A204.1 (cell line): ENCODE data around the gene LRP5.
"Not testable (repeated sequence)": the region's sequence is repeated elsewhere in the genome, so short reads cannot be mapped to it uniquely, and the experiment has no call there.

Experiments used
- FAIRE-seq: peaks from 2 replicates; lab custom pipeline; 2012; peaks lifted over from hg19 to GRCh38; lab: Jason Lieb, UNC

Gene LRP5

DNA sequence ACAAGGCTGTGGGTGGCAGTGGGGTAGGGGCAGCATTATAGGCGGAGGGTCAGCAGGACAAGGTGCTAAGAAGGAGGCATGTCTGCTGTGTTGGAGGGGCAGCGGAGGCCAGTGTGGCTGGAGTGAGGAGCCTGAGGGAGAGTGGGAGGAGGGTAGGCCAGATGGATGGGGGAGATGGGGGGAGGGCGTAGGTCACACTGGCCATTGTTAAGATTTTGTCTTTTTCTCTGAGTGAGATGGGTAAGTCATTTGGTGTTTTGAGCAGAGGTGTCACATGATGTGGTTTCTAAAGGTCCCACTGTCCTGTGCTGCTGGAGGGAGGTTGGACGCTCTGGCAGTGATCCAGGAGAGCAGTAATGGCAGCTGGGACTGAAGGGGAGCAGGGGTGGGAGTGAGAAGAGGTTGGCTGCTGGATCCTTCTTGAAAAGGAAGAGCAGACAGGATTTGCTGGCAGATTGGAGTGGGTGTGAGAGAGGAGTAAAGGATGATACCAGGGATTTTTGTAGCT lies 158.0 kb downstream of the LRP5 start:
- FAIRE-seq = no peak

DNA sequence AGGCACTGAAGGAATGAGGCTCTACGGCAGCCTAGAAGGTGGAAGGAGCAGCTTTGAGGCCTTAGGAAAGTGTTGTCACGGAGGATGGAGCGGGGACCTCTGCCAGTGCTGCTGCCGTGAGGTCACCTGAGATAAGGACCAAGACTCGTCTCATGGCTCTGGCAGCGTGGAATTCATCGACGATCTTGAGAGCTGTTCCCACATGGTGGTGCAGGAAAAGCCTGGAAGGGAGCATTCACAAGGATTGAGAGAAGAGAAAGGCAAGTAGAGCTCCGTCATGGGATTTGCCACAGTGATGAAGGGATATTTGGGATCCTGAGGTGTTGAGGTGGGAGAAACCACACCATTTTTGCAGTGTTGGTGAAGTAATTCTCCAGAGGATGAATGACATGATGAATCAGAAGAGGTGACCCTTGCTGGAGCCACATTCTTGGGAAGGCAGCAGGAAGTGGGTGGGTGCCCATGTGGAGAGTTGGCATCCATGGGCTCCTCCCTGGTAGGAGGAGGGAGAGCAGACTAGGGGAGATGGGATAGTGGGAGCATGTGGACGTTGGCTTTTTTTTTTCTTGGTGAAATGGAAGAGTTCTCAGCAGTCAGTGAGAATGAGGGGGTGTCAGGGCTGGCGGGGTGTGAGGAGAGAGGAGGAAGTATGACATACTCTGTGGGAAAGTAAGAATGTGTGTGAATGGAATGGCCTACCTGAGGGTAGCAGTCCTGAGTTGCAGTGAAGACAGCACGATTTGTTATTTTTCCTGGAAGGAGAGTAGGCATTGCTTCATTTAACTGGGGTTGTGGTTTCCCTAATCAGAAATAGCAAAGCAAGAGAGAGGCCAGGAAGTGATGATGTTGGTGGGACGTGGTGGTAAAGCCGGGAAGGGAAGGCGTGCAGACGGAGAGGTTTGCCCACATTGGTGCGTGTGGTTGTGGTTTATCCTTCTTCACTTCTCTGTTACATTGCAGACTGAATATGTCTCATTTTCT lies 159.3 kb downstream of the LRP5 start:
- FAIRE-seq = no peak

DNA sequence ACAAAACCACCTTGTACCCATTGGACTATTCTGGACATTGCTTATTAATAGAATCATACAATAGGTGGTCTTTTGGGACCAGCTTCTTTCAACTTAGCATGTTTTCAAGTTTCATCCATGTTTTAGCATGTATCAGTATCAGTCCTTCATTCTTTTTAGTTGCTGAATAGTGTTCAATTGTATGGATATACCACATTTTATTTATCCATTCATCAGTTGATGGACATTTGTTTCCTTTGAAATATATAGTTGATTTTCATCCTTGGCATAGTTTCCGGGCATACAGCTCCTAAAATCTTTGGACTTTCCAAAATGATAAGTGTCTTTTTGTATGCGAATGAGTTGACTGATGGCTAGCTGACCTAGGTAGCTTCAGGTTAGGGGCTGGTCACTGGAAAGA lies 160.4 kb downstream of the LRP5 start:
- FAIRE-seq = no peak

DNA sequence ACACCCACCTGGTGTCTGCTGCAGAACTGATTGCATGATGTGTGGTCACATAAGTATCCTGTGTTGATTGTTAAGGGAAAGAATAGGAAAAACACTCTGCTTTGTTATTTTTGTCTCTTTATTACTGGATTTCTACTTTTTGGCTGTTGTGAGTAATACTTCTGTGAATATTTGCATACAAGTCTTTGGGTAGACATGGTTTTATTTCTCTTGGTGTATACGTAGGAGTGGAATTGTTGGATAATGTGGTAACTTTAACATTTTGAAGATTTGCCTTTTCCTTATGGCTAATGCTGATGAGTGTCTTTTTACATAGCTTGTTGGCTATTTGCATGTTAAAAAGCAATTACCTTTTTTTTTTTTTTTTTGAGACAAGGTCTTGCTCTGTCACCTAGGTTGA lies 161.3 kb downstream of the LRP5 start:
- FAIRE-seq = no peak

DNA sequence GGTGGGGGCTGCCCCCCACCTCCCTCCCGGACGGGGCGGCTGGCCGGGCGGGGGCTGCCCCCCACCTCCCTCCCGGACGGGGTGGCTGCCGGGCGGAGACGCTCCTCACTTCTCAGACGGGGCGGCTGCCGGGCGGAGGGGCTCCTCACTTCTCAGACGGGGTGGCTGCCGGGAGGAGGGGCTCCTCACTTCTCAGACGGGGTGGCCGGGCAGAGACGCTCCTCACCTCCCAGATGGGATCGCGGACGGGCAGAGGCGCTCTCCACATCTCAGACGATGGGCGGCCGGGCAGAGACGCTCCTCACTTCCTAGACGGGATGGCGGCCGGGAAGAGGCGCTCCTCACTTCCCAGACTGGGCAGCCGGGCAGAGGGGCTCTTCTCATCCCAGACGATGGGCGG lies 163.2 kb downstream of the LRP5 start:
- not testable (repeated sequence) for FAIRE-seq

DNA sequence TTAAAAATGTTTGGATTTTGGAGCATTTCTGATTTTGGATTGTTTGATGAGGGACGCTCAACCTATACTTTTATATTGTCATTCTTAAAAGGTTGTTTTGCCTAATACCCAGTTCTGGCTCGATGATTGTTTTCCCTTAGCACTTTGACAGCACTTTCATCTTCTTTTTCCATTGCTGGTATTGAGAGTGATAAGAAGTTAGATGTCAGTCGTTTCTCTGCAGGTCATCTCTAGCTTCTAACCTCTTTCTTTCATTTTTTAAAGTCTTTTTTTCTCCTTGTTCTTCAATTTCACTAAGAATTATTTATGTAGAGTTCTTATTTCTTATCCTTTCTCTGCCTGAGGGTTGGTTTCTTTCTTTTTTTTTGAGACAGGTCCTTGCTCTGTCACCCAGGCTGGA lies 167.0 kb downstream of the LRP5 start:
- no peak for FAIRE-seq

DNA sequence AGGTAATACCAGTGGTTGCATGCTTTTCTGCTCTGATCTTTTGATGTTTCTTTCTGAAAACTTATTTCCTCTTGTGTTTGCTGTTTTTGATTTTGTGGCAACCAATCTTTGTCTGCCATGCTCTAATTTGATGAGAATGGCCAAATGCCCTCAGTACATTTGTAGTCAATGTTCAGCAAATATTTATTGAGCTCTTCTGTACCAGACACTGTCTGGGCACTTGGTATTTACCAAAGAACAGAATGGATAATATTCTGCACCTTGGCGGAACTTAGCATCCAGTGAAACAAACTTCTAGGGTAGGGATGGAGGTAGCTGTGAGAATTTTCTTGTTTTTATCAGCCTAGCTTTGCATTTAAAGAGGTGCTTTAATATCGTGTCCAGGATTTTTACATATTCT lies 167.8 kb downstream of the LRP5 start:
- no peak for FAIRE-seq

DNA sequence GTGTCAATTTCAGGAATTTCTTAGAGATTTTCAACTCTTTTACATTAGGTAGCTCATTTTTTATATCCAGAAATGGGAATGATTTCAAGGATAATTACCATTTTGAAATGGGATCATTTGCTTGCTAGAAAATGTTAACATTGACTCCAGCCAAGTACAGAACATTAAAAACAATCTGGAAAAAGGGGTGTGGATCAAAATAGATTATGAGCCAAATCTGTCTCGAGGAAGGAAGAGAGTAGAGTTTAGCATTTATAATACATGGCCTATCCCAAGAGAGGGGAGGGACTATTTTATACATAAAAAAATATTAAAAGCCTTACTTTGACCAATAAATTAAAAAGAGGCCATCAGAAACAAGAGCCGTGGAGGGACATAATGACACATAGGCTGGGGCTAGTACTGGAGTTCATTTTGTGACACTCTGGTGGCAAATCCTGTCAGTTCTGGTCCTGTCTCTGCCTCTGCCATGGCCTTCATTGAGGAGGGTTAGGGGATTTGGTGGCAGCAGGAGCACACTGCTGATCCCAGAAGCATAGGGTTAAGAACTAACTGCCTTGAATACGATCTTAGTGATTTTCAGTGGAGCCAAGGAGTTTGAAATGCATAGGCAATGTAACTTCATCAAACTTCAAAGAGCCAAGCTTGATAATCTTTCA lies 168.6 kb downstream of the LRP5 start:
- no peak for FAIRE-seq

DNA sequence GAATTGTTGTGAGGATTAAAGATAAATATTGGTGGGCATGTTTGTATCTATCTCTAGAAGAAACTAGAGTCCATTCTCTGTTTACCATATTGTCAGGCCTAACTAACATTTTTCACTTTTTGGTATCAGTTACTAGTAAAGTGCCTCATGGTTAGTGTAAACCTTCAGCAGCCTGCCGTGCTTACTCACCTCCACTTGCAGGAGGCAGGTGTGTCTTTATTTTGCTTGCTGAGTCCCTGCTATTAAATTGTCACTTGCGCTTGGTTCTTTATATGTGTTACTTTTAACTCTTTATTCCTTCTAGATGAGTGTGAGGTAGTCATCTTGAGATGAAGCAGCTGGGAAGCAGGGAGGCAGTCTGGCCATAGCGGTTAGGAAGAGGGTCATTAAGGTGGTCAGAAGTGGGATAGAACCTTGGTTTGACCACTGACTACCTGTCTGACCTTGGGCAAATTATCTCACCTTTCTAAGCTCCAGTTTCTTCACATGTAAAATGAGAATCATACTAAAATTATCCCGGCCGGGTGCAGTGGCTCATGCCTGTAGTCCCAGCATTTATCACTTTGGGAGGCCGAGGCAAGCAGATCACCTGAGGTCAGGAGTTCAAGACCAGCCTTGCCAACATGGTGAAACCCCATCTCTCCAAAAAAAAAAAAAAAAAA lies 169.3 kb downstream of the LRP5 start:
- no peak for FAIRE-seq

DNA sequence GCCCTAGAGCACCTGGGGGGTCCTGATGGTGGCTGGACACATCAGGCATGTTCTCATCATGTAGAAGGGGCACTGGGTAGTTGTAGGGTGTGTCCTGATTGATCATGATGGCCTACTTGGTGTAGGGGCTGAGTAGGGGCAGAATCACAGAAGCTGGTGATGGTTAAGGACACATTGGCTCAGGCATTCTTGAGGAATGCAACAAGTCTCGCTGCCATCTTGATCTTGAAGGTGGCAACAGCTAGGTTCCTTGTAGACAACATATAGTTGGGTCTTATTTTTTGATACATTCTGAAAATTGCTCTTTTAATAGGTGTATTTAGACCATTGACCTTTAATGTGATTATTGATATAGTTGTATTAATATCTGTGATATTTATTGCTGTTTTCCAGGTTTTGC lies 176.2 kb downstream of the LRP5 start:
- no peak for FAIRE-seq

DNA sequence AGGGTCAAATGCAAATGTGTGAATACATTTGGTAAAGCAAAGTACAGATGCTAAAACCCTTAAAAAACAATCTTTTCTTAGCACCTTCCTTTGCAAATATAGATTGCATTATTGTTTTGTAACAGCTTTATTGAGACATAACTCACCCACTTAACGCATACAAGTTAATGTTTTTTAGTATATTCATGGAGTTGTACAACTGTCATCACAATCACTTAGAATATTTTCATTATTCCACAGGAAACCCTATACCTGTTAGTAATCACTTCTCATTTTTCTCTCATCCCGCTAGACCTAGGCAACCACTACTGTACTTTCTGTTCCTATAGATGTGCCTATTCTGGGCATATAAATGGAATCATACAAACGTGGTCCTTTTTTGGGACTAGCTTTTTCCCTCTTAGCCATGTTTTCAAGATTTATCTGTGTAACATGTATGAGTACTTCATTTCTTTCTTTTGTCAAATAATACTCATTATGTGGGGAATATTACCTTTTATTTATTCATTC lies 182.9 kb downstream of the LRP5 start:
- no peak for FAIRE-seq

DNA sequence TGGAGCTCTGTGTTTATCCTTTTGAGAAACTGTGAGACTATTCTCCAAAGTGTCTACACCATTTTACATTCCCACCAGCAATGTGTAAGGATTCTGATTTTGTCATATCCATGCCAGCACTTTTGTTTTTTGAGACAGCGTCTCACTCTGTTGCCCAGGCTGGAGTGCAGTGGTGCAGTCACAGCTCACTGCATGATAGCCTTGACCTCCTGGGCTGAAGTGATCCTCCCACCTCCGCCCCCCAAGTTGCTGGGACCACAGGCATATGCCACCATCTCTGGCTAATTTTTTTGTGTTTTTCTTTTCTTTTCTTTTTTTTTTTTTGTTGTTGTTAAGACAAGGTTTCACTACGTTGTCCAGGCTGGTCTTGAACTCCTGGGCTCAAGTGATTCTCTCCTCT lies 183.5 kb downstream of the LRP5 start:
- no peak for FAIRE-seq

DNA sequence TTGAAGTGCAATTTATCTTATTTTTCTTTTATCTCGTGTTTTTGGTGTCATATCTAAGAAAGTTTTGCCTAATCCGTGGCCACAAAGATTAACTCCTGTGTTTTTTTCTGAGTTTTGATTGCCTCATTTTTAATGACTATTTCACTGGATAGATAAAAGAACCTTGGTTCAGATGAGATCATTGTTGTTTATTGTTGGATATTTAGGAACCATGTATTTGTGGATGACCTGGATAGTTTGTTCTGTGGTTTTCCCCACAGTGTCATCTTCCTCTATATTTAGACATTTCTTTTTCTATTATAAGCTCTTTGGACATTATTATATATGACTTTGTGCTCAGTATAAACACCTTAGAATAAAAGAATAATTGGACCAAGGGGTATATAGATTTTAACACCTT lies 185.4 kb downstream of the LRP5 start:
- no peak for FAIRE-seq

DNA sequence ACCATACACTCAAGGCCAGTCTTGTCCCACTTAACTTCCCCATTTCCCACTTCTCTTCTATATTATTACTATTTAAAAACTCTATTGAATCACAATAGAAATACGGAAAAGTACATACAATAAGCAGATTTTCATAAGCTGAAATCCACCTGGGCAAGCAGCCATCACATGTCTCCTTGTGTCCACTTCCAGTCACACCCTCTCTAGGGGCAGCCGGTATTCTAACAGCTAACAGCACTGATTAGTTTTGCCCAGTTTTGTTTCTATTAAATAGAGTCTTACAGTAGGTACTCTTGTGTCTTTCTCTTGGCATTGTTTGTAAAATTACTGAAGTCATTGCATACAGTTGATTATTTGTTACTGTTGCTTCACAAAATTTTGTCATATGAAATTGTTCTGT lies 185.9 kb downstream of the LRP5 start:
- no peak for FAIRE-seq
